Suppressor macrophage treated with lipopolysaccharide for 4 hours (primary cell): ENCODE data around the gene PPM1M.

Experiments
- DNase-seq: peaks from one replicate; pipeline ENCODE4 v3.0.0-alpha.2; 2020

The PPM1M gene

DNA sequence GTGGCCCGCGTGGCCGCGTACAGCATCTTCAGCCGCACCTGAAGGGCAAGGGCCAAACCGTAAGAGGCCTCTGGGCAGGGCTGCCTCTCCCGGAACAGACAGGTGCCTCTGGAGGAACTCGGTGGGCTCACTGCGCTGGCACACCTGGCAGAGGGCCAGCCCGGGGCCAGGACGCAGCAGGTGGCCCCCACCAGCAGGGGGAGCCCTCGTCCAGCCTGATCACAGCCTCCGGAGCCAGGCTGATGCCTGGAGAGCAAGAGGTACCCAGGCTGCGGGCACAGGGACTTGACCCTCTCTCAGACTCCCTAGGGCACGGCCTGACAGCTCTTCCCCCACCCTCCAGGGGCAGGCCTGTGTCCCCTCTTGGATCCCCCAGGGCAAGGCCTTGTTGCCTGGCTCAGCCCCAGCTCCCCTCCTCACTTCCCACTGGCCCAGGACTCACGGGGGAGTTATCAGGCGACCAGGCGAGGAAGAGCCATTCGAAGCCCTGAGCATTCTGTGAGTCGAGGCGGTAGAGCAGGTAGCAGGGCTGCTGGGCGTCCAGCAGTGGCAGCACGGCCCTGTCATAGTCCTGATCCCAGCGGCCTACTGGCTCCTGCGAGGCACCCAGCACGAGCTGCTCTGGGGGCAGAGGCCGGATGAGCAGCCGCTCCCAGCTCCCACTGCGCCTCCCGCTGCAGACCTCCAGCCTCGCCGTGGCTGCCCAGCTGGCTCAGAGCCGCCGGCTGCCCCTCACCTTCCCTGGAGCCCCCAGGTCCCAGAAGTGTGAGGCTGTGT, 13.9 kb upstream of the PPM1M start:
- DNase-seq, result peak; percentile 91

DNA sequence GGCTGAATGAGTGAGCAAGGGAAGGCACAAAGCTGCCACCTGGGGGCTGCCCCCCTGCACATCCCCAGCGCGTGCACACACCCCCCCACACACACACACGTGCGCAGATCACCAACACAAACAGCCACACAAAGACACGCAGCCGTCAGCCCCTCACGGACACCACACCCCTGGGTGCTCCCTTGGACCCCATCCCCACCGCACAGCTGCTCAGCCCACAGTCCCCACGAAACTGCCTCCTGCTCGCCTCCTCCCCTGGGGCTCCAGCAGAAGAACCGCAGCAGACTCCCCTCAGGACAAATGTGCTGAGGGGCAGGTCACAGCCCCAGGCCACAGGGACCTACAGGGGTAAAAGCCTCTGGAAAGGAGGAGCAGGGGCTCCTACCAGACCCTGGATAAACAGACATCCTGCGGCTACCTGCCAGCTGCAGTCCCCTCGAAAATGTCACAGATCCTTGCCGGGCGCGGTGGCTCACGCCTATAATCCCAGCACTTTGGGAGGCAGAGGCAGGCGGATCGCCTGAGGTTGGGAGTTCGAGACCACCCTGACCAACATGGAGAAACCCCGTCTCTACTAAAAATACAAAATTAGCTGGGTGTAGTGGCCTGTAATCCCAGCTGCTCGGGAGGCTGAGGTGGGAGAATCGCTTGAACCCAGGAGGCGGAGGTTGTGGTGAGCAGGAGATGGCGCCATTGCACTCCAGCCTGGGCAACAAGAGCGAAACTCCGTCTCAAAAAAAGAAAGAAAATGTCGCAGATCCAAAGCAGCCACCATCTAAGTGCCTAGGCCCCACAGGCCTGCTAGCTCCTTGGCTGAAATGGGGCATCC, 13.1 kb upstream of the PPM1M start:
- DNase-seq, result no peak

DNA sequence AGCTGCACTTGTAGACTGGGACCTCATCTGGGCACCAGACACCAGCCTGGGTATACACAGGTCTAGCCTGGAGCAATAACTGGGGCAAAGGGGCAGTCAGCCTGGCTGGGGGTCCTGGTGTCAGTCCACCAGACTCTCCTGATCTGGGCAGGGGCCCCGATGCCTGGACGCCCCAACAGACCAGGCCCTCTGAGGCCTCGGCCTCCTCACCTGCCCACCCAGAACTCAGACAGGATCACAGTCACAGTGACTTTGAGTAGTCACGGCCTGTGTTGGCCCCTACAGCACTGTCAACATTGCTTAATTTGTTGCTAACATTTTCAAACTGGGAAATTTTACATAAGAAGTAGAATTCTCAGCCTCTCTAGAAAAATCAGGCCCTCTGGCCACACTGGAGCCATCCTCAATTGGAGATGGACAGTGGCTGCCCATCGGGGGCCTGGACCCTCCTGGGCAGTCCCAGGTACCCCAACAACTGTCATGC, 12.4 kb upstream of the PPM1M start:
- no peak for DNase-seq

DNA sequence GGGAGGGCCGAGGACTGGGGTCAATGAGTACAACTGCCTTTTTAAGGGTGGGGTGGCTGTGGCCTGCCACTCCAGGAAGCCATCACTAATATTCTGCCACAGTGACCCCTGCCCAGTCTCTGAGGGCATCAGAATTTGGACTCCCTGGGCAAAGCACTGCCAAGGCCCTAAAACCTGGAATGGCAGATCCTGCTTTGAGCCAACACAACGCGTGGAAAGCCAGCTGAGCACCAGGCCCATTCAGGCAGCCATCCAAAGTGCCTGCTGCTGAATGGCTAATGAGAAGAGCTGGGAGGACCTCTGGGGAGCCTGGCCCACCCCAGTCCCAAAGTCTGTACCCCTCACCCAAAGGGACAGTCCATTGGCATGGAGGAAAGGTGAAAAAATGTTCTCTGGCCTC, 11.6 kb upstream of the PPM1M start:
- no peak for DNase-seq

DNA sequence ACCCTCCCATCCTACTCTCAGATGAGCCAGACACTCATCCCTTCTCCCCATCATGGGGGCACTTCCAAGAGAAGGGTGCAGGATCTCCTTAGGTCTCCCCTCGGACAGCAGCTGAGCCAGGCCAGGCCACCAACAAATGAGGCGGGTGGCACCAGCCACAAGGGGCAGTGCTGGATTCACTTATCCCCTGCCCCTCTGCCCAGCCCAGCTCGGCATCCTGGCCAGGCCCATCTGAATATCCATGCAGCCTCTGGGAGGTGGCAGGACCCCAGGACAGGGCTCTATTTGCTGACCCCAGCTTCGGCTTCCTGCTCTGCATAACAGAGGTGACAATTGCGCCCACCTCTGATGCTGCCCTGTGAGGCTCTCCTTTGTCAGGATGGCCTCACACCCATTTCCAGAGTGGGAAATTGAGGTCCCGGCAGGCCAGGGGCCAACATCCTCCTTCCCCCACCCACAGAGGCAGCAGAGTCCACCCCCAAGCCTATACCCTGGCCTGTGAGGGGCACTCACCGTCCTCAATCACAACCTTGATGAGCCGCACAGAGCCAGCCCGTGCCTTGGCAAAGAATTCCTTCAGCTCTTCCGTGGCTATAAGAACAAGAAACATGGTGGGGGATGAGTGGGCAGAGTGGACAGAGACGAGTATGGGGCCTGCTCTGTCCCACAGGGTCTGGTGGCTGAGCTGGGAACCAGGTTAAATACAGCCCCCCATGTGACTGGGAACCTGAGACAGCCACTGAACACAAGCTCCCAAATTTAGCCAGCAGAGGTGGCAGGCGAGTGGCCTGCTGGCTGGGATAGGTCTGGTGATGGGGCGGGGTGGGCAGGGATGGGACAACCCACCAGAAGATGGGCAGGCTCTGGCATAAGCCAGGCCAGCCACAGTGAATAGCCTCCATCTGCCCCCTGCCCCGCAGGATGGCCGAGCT, 10.8 kb upstream of the PPM1M start:
- no peak for DNase-seq

DNA sequence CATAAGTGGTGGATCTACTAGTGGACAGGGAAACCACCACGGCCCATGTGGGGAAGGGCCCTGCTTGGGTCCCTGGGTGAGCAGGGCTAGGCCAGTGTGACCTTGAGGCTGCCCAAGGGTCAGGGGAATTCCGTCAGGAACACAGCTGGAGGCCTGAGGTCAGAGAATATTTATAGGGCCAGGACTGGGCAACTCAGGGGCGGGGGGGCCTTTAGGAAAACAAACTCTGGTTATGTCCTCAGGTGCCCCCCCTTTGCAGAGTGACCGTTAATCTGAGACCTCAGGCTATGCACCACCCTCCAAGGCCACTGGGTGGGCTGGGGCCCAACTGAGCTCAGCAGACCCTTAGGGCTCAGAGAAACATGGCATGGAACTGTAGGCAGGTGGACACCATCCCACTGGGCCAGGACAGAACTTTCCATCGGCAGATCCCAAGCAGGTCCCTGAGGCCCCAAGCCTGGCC, 9.1 kb upstream of the PPM1M start:
- DNase-seq, result no peak

DNA sequence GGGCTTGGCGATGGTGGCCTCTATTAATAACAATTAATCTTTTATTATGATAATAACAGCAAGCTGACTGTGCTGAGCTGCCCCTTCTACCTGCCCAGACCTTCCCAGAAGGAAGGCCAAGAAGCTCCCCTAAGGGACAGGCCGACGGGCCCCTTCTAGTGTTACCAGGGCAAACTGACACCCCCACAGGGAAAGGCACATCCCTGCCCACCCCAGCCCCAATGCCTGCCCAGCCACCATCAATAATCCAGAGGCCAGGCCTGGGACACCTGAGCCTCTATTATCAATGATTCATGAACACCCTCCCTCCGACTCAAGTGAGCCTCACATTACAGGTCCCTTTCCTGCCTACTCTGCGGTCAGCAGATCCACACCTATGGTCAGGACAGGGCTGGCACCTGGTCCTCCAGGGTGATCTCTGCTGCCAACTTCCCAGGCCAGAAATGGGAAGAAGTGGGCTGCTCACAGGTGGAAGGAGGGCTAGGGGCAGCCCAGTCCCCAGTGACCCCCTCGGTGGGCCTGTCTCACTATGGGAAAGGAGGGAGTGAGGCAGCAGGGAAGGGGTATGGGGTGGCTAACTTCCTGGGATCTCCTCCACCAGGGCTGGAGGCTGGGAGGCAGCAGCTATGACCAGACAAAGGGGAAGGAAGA, 8.4 kb upstream of the PPM1M start:
- DNase-seq, result no peak

DNA sequence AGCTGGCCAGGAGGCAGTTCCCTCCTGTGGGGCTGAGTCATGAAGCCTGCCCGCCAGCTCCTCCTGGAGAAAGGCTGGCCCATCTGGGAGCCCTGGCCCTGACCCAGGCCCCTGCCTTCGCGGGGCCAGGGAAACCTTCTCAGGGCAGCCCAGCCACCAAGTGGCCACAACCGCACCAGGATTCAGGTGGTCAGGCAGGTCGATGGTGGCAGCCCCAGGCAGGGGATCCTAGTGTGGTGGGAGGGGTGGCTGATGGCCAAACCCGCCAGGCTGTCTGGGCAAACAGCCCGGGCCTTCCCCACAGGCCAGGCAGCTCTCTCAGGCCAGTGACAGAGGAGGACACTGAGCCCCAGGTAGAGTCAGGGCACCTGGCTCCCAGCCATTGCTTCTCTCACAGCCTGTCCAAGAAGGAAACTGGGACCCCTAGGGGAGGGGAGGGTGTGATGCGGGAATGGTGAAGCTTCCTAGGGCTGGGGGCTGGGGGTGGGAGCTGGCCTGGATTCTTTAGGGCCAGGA, 7.8 kb upstream of the PPM1M start:
- DNase-seq, result peak; percentile 83

DNA sequence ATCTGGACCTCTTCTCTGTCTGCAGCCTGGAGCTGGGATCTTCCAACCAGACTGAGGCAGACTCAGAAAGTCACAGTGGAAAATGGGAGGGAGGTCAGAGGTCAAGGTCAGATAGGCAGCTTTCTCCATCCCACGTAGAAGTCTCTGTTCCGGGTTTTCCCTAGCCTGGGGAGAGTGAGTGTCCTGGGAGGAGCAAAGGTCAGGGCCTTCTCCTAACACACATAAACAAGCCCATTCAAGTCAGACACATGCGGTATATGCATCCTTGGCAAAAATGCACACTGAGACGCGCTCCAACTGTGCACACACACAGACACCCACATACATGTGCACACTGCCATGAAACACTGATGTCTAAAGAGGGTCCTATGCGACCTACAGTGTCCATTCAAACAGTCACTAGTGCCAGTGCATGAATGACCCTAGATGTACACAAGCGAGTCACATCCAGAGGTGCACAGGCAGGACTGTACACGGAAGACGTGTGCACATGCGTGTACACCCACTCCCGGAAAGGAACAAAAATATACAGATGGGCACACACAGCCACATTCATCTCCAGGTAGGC, 7.3 kb upstream of the PPM1M start:
- peak; percentile 65 for DNase-seq

DNA sequence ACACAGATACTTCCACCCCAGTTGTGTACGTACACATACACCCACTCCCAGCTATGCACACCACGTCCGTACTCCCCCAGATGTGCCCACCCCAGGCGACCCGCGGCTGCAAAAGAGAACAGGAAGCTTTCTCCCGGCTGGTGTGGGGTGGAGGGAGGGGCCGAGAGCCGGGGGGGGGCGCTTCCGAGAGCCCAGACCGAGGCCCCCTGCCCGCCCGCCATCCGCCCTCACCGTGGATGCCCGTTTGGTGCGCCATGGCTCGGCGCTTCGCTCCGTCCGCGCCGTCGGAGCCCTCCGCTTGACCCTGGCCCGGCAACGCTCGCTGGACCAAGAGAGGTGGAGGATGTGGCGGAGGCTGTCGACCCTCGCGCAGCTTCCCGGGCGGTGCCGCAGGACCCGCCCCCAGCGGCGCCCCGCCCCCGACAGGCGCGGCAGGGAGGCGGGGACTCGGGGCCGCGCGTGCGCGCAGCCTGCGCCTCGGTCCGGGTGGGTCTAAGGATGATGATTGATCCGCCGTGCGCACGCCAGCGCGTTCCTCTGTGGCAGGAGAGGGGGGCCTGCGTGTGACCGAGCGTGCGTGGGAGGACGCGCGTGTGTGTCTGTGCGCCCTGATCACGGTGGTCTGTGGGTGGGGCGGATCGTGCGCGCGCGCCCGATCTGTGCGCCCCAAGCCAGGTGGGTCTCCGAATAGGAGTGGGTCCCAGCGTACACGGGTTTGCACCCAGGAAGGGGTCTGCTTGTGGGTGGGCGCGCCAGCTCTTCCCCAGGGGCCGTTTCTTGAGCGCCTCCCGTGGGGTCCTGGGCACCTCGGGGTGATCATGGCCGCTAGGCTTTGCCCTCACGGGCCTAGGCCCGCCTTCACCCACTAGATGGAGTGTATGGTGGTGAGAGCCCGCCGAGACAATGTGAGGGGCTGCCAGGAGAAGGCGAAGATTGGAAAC, 6.5 kb upstream of the PPM1M start, which contains the start of gene TWF2:
TWF2 (minus strand) TSS at position 398 of the 941 bp plus-strand sequence; CDS start at position 256, 142 bp downstream.
- DNase-seq, result peak; percentile 88

DNA sequence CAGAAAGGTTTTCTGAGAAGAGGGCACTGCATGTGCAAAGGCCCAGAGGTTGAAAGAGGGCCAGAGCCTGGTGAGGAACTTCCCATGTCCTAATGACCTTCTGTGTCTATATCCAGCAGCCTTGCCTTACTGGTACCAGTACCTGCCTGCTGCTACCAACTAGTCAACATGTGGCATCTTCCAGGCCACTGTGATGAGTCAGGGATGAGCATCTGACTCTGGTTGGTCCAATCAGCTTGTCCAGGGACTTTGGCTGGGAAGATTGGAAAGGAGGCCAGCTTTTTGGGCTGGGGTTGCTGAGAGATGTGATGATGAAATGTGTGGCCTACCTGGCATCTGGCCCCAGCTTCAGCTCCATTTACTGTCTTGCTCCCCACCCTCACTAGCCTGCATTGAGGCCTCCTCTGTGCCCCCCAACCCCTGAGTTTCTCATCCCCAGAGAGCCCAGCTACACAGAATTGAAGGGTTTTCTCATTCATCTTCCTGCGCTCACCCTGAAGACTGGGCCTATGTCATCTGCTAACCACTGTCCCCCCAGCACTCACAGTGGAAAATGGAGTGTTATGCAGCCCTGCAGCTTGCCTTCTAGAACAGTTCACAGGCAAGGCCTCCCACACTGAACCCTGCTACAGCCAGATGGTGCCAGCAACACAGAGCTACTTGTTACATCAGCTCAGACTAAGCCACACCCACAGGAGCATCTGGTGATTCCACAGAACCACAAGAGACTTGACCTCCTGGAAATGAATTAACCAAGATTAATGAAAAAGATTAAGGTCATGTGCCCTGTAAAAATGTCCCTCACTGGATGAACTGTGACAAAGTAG, 5.3 kb upstream of the PPM1M start:
- DNase-seq, result peak; percentile 78

DNA sequence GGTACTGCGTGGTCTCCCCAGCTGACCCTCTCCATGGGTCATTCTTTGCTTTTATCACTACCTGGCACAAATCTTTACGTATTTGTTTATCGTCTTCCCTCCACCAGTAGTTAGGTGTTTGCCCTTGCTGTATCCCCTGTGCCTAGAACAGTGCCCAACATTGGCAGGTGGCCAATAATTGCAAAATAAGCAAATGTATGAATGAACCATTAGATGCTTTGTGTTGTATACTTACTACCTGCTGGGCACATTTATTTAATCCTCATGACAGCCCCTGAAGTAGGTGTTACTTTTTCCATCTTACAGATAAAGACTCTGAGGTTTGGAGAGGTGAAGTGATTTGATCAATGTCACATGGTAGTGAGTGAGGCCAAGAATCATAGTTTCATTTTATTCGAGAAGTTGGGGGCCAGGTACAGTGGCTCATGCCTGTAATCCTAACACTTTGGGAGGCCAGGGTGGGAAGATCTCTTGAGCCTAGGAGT, 4.6 kb upstream of the PPM1M start:
- no peak for DNase-seq

DNA sequence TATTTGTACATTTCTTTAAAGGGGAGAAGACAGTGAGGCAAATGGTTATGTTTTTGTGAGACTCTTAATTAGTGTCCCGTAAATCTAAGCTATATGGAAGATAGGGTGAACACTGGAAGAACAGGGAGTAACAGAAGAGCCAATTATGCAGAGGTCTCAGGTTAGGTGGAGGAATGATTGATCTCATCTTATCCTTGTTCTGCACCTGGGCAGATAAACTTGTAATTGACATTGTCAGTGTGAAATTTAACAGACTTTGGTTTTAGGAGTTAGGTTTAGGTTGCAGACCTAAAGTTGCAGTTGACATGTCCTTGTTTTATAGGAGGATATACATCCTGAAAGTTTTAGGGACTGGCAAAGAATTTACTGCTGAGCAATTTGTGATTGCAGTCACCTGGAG, 3.5 kb upstream of the PPM1M start:
- DNase-seq, result no peak

DNA sequence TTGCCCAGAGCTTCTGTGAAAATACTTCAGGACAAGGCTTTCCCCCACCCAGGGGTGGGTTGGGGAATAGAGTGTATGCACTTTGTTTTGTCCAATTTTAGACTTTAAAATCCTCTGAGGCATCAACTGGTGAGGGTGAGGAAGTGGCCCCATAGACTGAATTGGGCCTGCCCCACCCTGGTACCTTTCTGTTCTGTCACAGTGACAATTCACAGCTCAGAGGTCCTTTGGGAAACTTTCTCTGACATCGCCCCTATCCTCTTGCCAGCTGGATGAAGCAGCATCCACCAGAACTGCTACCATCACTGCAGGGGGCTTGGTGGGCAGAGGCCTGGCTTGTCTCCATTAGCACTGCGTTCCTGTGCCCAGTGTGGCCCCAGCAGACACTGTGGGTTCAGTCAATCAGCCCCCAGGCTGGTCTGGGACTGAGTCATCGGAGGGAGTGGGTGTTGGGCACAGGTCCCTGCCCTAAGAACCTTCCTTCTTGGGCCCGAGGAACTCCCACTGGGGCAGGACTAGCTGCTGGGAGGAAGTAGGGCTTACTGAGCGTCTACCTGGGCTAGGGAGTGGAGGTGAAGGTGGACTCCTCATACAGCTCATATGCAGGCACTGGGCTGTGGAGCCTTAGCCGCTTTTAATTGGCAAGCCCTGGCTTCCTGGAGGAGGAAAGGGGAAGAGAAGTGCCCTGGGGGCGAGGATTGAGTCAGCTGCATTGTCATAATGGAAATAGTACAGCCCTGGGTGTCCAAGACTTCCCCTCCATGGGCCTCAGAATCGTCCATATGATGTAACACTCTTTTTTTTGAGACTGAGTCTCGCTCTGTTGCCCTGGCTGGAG, 1.5 kb upstream of the PPM1M start:
- DNase-seq, result peak; percentile 97

DNA sequence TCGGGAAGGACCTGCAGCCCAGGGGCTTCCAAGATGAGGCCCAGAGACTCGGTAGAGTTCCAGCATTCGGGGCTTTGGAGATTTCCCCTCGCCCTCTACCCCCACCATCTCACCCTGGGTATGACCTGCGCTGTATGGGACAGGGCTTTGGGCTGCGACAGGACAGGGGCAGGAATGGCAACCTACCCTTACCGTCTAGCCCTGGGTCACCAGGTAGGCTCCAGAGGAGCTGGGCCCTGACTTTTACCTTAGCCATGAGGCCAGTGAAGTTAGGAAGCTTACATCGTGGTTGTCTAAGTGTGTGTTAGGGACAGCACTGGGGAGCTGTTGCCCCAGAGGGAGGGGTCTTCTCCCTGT, 683 bp downstream of the PPM1M start:
- no peak for DNase-seq

DNA sequence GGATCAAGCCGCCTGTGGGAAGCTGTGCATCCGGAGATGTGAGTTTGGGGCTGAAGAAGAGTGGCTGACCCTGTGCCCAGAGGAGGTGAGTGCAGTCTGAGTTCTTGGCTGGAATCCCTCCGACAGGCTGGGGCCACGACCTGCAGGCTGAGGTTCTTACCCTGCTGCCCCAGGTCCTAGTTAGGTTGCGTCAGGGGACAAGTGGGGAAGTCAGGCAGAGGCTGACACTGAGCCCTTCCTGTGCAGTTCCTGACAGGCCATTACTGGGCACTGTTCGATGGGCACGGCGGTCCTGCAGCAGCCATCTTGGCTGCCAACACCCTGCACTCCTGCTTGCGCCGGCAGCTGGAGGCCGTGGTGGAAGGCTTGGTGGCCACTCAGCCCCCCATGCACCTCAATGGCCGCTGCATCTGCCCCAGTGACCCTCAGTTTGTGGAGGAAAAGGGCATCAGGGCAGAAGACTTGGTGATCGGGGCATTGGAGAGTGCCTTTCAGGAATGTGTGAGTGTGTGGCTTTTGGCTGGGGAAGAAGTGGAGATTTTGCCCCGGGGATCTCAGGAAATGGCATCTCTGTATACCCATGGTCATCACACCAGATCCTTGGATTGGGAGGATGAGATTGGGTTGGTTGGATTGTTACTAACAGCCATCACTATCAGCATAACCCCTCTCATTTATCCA, 1.3 kb downstream of the PPM1M start:
- peak; percentile 55 for DNase-seq

DNA sequence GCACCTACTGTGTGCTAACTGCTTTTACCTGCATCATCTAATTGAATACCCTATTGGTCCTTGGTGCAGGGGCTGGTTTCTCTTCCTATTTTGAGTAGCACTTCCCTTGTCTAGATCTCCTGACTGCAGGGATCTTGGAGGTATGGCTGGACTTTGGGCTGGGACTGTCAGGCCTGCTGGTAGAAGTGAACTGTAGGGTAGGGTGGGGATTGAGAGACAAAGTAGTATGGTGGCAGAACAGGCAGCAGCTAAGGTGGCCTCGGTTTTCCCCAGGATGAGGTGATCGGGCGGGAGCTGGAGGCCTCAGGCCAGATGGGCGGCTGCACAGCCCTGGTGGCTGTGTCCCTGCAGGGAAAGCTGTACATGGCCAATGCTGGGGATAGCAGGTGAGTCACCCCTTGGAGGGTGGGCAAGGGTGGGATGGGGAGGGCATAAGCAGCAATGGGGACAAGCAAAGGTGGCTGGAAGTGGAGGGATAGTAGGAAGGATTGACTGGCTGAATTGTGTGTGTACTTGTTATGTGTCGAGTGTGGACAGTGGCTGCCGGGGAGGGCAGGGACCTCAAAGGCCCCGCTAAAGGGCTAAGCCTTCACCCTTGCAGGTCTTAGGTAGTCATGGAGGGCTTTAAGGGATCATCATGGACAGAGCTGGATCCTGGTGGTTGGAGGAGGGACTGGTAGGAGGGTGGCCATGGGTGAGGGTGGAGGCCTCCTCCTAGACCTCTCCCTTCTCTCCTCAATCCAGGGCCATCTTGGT, 2.0 kb downstream of the PPM1M start:
- peak; percentile 34 for DNase-seq
